Epithelial cell of proximal tubule (primary cell): ENCODE data around the gene TNC. TPM values are rescaled to one million over a fixed set of nuclear protein-coding genes. Genes with fewer than 3 reads are reported as not detected.

ENCODE experiments used
- DNase-seq: peaks from one replicate; pipeline ENCODE4 v3.0.0-alpha.2; 2011; ENCODE audit warnings: low read depth
- H3K4me3 ChIP-seq: 2 replicates; pipeline ENCODE4 v1.5.1; 2011; ENCODE audit warnings: low read depth, mild to moderate bottlenecking, low read length
- CTCF ChIP-seq: conservative IDR thresholded peaks from 2 replicates; pipeline ENCODE4 v1.5.1; 2012; ENCODE audit warnings: low read depth, mild to moderate bottlenecking, low read length
- total RNA-seq: library from RNA; depleted of rRNA; stranded (reverse); fragments of >200 nt; gene quantifications from 2 replicates; pipeline ENCODE4 v1.2.3, GENCODE V29; 2015

Gene TNC
- total RNA-seq, 1 donor from 2014 or later = 68.9 TPM

GRCh38 chr9:115127191-115127817, 9.3 kb upstream of the TNC start:
- no peak for DNase-seq
- TF ChIP-seq CTCF = no peak

DNA sequence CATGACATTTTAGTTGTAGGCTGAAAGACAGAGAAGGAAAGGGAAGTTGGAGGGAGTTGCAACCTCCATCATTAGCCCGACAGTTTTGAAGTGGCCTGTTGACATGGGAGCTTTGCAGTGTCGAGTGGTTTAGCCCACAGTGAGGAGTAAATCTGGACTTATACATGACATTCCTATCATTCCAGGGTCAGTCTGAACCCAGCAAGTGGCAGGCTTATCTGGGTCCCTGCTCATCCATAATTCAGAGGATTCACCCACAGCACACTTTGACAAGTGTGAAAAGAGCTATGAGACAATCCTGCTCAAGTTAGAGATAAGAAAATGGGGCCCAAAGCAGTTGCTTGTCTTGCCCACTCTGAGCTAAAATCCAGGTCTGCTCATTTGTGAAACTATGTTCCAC, 8.4 kb upstream of the TNC start:
- no peak for DNase-seq
- no peak overlapping the region for H3K4me3 ChIP-seq
- TF ChIP-seq CTCF = no peak

More at GRCh38 chr9:115127191-115127817, 9.3 kb upstream of the TNC start:
- H3K4me3 ChIP-seq = no peak overlapping the region

DNA sequence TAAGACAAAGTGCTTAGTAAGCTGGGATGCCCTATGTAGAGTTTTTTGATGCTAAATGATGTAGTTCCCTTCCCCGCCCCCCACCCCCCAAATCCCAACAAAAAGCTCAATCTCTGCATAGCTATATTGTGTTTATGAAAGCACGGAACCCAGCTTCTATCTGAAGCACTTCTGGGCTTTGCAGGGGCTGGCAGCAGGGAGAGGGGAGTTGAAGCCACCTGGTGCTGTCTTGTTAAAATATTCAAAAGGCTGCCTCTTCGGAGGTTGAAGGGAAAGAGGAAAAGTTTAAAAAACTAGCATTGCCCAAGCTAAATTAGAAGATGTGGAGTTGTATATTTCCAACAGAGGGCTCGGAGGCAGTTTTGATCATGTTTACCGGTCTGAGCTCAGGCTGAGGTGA, 5.0 kb upstream of the TNC start:
- no peak for DNase-seq
- no peak for TF ChIP-seq CTCF
- no peak overlapping the region for H3K4me3 ChIP-seq

- DNase-seq = peak; percentile 96
- no peak for TF ChIP-seq CTCF
- no peak overlapping the region for H3K4me3 ChIP-seq
Observed at GRCh38 chr9:115121181-115121580, 3.2 kb upstream of the TNC start.

- no peak for TF ChIP-seq CTCF
- peak; percentile 79 for DNase-seq
- peak overlapping the region; percentile 69 for H3K4me3 ChIP-seq
Observed at GRCh38 chr9:115118879-115119218, 892 bp upstream of the TNC start.

DNA sequence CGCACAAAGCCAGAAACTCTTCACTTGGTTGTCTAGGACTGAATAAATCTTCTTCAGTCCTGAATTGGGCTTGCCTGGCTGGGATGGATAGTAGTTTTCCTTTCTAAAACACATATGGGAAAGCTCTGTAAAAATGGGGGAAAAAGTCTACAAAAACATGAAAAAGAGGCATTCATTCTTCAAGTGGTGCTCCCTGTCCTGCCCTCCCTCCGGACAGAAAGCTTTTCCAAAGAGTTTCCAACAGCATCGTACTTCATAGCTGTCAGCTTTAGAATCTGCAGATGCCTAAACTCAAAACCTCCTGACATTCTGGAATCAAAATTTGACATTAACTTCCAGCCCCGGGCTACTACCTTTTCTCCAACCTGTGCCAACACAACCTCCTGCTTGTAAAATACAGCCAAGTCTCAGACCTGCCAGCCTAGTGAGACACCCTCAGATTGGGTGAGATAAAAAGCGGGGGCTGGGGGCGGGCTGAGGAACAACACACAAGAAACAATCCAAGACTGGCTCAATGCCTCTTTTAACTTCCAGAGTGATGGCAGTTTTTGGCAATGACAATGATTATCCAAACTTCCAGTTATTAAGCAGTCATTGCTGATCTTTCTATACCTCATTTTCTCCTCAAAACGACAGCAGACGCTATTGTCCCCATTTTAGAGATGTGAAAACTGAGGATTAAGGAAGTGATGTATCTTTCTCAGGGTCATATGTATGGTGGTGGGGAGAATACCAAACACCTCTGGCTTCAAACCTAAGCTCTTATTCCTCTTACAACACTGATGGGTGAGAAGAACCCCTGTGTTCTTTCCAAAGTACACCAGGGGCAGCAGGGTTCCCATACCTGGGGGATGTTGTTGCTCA, 1.3 kb downstream of the TNC start:
- no peak for TF ChIP-seq CTCF
- DNase-seq = no peak
- peak overlapping the region; percentile 69 for H3K4me3 ChIP-seq
